GM21786 (cell line): ENCODE data around the gene ACYP2.
"Not testable (repeated sequence)": the region's sequence is repeated elsewhere in the genome, so short reads cannot be mapped to it uniquely, and the experiment has no call there.

ENCODE experiments used
- ATAC-seq: cut with Tn5 transposase; IDR thresholded peaks from one replicate; pipeline ENCODE4 v1.9.1; 2021; ENCODE audit not compliant: unreplicated experiment

Gene ACYP2

DNA sequence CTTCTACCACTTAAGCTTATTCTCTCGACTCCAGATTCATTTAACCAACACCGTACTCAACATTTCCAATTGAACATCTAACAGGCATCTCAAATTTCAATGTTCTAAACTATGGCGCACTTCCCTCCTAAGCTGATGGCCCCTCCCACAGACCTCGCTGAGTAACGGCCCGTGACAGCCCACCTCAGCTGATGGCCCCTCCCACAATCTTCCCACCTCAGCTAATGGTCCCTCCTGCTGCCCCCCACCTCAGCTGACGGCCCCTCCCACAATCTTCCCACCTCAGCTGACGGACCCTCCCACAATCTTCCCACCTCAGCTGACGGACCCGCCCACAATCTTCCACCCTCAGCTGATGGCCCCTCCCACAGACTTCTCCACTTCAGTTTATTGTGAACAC lies 197.7 kb downstream of the ACYP2 start:
- no peak for ATAC-seq

DNA sequence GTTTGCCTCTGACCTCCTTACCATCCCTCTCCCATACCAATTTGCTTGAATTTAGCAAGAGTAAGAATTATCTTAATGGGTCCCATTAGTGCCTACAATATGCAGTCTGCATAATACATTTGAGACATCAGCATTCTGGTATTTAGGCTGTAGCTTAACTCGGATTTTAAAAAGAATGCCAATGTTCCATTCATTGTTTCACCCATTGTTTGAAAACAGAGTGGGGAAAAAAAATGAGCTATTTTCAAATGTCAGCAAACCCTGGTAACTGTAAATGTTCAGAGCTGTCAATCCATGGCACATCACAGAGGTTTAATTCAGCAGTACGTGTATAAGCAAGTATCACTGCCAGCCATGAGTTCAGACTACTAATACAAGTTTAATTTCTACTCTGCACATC lies 202.6 kb downstream of the ACYP2 start:
- ATAC-seq = no peak

DNA sequence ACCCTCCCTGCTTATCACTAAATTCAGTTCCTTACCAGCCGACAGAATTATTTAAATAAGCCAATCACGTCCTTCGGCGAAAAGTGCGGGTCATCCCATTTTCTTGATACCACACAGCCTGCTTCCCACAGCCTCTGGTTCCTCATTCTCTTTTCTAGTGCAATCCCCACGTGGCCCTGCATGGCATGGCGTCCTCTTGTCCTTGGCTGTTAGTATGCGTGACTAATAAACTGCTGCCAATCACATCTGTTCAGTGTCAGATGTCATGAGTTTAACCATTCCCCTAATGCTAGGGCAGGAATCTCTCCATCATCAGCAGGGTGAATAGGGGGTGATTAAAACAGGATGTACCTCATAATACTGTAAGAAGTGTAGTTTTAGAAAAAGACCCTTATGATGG lies 203.4 kb downstream of the ACYP2 start:
- no peak for ATAC-seq

DNA sequence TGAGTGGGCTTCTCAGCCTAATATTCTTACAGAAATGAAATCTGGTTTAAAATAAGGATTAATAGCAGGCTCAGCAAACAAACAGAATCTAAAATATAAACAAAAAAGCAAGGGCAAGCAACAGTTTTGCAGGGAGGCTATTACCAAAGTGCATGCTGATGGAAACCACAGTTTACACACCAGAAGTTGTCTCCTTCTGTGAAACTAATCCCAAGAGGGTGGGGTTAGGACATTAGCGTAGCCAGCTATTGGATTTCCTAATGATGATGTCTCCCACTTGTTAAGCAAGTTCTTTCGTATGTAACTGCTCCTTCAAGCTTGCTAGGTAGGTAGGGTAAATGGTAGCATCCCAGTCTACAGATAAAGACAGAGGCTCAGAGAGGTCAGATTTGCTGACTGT lies 205.6 kb downstream of the ACYP2 start:
- ATAC-seq = no peak

DNA sequence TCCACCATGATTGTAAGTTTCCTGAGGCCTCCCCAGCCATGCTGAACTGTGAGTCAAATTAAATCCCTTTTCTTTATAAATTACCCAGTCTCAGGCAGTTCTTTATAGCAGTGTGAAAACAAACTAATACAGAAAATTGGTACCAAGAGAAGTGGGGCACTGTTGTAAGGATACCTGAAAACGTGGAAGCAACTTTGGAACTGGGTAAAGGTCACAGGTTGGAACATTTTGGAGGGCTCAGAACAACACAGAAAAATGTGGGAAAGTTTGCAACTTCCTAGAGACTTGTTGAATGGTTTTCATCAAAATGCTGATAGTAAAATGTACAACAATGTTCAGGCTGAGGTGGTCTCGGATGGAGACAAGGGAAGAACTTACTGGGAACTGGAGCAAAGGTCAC lies 209.1 kb downstream of the ACYP2 start:
- not testable (repeated sequence) for ATAC-seq

DNA sequence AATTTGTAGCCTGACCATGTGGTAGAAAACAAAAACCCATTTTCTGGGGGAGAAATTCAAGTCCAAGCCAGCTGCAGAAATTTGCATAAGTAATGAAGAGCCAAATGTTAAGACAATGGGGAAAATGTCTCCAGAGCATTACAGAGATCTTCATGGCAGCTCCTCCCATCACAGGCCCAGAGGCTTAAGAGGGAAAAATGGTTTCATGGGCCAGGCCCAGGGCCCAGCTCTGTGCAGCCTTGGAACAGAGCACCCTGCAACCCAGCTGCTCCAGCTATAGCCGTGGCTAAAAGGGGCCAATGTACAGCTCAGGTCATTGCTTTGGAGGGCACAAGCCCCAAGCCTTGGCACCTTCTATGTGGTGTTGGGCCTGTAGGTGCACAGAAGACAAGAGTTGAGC lies 209.7 kb downstream of the ACYP2 start:
- ATAC-seq = no peak

DNA sequence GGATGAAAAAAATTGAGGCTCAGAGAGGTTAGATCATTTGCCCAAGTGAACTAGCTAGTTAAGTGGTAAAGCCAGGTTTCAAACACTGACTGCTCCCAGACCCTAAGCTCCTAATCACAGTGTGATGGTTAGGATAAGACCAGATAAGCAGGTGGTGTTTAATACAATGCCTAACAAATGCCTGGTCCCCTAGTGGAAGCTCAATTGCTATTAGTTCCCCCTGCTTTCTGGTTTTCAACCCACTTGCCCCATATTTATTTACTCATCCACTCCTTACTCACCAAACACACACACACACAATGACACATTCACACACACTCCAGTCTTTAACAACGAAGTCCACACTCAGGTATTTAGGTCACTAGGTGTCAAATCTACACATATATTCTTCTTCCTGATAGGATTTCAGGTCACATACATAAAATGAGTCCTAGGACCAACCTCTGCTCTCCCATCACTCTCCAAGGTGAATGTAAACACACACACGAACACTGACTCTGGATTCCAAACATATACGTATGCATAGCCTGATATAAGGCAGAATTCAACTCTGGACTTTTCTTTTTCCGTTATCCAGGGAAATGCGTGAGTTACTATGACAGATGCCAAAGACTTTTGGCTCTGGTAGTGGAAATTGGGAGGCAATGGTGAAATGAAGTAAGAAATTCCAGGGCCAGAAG lies 214.2 kb downstream of the ACYP2 start:
- ATAC-seq = no peak

DNA sequence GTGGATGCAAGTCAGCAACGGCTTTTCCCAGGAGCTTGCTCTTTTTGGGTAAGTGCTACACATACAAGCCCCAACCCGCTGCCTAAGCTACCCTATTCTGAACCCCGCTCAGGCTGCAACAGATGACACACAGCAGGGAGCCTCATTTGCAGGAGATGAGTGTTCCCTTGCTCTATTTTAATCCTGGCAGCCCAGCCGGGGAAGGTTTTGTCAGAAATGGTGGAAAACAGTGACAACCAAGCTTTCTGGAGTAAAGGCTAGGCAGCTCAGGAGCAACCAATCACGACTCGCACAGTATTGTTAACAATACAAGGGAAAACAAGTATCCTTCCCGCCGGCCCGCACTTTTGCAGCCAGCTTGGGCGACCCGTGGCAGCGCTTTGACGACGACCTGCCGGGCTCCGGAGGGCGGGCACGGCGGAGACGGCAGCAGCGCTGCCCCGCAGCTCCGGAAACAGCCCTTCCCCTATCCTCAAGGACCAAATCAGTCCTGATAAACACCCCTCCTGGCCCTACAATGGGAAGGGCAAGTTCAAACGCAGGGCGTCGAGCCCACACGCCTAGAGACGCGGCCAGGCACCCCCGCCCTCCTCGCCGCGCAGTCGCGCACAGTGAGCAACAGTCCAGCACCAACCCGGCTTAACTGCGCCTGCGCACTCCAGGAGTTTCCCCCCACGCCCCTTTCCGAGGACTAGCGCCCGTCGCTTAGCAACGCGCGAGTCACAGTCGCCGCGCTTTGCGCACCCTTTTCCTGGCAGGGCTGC lies 214.9 kb downstream of the ACYP2 start:
- ATAC-seq = peak; percentile 97

DNA sequence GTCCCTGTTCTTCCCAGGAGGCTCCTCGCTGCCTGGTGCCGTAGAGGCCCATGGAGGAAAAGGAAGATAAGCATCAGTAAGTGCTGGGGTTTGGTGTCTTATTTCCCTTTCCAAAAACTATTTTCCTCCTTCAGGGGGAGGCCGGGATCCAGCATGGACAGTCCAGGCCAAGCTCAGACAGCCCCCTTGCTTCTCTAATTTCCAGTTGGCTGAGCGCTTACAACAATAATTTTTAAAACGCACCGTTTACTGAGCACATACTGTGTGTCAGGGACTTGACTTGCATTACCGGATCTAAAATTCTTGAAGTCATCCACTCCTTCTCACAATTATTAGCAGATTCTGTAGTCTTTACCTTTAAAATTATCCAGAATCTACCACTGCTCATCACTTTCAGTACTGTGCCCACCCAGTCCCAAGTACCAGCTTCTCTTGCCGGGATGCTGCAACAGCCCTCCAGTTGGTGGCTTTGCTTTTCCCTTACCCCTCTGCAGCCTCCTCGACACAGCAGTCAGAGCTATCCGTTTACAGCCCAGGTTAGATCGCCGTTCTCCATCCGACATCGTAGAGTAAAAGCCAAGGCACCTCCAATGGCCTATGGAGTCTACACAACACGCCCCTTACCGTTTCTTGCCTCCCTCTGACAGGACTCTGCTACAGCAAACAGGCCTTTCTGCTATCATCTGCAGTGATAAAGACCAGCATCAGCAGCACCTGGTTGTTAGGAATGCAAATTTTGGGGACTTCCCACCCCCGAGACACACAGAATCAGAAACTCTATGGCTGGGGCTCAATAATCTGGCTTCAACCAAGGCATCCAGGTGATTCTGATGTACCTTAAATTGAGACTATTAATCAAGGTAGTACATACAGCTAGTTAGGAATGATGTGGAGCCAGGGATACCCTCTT lies 215.8 kb downstream of the ACYP2 start:
- ATAC-seq = peak; percentile 2

DNA sequence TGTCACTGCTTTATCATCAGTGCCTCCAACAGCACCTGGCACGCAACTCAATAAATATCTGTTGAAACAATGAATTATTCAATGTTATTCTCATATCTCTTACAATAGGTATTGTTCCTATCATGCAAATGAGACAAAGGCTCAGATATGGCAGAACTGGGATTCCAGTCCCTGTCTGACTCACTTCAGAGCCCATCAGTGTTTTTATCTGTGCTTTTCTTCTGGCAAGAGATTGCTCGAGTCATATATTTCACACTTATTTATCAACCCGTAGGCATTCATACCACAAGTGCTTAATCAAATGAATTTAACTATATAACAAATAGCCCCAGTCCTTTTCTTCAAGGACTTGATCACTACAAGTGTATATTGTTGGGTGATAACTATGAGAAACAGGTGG lies 217.0 kb downstream of the ACYP2 start:
- no peak for ATAC-seq

DNA sequence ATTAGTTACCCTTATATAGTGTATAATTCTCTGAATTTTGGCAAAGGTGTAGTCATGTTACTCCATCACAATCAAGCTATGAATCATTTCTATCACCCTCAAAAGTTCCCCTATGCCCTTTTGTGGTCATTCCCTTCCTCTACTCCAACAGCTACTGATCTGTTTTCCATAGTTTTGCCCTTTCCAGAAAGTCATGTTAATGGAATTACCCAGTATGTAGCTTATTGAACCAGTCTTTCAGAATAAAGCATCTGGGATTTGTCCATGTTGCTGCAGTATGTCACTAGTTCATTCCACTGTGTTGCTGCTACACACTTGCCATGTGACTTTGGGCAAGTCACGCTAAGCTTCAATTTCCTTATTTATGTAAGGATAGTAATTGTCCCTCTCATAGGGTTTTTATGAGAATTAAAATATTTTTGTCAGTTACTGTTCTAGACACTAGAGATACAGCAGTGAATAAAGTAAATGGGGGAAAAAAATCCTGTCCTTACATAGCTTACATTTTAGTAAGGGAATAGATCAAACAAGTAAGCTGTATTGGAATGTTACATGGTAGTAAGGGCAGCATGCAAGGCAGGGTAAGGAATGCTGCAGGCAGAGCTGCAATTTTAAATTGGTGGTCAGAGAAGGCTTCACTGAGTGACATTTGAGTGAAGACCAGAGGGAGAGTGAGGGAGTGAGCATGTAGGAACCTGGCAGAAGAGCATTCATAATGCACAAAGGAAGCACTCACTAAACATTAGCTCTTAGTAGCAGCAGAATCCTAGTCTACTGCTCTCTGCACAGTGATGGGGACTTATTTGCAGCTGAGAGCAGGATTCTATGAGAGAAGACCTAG lies 220.9 kb downstream of the ACYP2 start:
- ATAC-seq = no peak

DNA sequence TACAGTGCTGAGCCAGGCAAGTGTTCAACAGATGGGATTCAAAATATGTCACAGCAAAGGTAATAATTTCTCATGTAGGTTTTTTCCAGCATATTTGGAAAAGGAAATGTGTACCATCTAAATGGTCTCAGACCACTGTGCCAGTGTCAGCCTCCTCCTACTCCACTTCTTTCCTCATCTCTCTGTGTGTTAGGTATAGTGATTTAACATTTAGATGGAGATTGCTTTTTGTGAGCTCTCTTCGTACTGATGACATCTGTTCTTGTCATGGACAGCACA lies 221.5 kb downstream of the ACYP2 start:
- no peak for ATAC-seq

DNA sequence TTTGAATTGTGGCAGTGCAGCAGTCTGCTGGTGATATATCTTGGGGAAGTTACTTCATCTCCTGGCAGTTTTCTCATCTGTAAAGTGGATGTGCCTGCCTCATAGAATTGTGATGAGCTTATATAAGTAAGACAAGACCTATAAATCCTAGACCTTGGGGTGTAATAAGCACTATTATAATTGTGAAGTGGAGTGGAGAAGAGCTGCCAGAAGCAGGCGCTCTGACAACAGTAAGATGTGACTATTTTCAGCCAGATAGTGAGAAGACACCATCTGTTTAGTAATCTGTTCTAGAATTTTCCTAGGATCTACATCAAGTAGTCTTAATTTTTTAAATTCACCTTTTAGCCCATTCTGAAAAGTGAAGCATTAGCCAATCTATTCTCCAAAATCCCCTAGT lies 226.2 kb downstream of the ACYP2 start:
- ATAC-seq = no peak

DNA sequence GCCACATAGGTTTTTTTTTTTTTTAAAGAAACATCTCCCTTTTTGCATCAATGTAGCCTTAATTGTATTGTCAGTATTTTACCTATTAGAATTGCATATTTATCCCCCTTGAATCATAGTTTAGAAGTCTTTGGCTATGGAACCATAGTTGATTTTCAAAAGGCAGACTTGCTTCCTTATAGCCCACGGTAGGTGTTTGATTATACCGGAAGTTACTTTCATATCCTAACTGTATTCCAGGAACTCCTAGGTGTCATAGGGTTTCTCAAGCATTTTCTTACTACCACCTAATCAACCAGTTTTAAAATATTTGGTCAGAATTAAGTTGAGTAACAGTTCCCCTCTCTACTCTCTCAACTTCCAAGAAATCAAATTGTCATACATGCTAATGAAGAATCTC lies 227.2 kb downstream of the ACYP2 start:
- ATAC-seq = no peak

DNA sequence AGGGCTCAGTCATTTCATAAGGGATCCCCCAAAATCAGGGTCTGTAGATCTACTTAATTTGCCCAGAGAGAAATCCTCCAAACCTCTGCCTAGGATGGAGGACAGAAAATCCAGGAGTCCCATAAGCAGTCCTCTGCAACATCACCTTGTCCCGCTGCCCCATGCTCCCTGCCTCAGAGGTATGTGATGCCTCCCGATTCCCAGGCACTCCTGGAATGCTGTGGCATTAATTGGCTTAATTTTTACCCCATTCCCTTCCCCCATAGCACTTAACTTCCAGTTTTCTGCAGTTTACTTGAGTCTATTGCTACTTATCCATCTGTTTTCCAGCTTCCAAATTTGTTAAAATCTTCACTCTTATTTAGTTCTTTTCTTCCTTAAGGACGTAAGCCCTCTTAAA lies 232.2 kb downstream of the ACYP2 start:
- ATAC-seq = no peak

DNA sequence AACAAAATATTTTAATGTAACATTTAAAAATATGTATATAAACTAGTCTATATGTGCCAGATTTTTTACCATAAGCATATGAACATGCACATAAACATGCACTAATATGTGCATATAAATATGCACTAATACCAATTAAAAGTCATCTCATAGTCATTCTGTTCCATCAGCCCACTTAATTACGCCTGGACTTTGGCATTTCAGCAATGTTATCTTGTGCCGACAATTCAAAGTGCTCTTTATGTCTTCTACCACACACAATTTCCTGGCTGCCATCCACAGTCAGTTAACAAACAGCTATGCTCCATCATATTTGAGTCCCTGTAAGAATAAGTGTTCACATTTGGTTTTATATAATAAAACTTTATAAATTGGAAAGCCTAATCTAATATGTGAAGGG lies 233.2 kb downstream of the ACYP2 start:
- no peak for ATAC-seq

DNA sequence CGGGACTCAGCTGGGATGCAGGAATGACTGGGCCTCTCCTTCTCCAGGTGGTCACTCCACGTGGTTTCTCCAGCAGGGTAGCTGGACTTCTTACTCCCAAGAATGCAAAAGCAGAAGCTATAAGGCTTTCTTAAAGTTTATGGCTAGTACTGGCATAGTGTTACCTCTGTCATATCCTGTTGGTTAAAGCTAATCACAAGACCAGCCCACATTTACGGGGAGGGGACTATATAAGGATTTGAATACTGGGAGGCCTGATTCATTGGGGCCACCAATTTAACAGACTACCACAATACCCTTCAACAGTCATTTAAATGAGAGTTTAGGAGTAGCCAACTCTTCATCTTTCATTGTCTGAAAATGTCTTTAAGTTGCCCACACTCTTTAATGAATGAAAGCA lies 235.0 kb downstream of the ACYP2 start:
- ATAC-seq = no peak

DNA sequence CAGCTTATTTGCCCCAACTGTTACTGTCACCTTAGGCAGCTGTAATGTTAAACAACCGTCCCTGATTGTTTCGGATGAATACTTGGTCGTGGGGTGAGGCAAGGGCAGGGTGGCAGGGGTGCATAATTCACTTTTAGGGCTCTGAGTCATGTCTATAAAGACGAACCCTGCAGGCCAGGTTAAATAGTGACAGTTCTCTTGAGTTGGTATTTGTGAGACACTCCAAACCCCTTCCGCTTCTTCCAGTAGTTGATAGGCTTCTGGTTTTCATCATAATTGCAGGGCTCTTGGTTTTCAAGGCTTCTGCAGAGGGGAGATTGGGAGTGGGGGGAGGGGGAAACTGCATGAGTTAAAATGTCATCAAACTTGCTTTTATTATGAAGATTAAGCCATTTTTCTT lies 237.8 kb downstream of the ACYP2 start:
- no peak for ATAC-seq
